Dendritic cell treated with granulocyte-macrophage colony-stimulating factor and Interleukin-4, amounts not matched to agents 40 ng/mL and 50 ng/mL, for 4 days (primary cell): ENCODE data around the gene OGFR.
A peak's percentile ranks its signal among the peaks of the same experiment; 100 is the strongest.

Source experiments
- H3K27ac Mint-ChIP-seq: one replicate; pipeline ENCODE4 v1.8.0; 2022; ENCODE audit warnings: mild to moderate bottlenecking, mixed read lengths
- H3K27me3 Mint-ChIP-seq: one replicate; pipeline ENCODE4 v1.8.0; 2022; ENCODE audit warnings: mild to moderate bottlenecking, mixed read lengths
- H3K36me3 Mint-ChIP-seq: one replicate; pipeline ENCODE4 v1.8.0; 2022; ENCODE audit warnings: low read depth, mixed read lengths
- H3K4me1 Mint-ChIP-seq: one replicate; pipeline ENCODE4 v1.8.0; 2022; ENCODE audit warnings: low read depth, mixed read lengths
- H3K4me3 Mint-ChIP-seq: one replicate; pipeline ENCODE4 v1.8.0; 2022; ENCODE audit warnings: mild to moderate bottlenecking, moderate library complexity, mixed read lengths
- H3K9me3 Mint-ChIP-seq: one replicate; pipeline ENCODE4 v1.8.0; 2022; ENCODE audit warnings: mixed read lengths
- intact Hi-C: fragments of 100-400 bp; cut with micrococcal nuclease; formaldehyde crosslinking; loops from one replicate; pipeline ENCODE4 v1.15.0; 2022

The OGFR gene

DNA sequence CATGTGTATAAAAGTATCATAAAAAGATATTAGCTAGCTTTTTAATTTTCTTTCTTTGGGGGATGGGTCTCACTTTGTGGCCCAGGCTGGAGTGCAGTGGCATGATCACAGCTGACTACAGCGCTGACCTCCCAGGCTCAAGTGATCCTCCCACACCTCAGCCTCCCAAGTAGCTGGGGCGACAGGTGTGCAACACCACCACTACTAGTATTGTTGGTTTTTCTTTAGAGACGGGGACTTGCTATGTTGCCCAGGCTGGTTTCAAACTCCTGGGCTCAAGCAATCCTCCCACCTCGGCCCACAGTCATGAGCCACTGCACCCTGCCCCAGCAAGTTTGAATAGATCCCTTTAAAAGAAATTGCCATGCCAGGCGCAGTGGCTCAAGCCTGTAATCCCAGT lies 50.5 kb downstream of the OGFR start:
- Mint-ChIP-seq H3K36me3 (peaks cover 48% of the 10 kb centered on the region), H3K4me3 (no peak overlapping the region), H3K27me3 (peaks cover 6% of the 10 kb centered on the region), H3K4me1 (peaks cover 10% of the 10 kb centered on the region), H3K27ac (no peak overlapping the region), H3K9me3 (no peaks in the 10 kb centered on the region)
- intact Hi-C loops, result no loop called here

DNA sequence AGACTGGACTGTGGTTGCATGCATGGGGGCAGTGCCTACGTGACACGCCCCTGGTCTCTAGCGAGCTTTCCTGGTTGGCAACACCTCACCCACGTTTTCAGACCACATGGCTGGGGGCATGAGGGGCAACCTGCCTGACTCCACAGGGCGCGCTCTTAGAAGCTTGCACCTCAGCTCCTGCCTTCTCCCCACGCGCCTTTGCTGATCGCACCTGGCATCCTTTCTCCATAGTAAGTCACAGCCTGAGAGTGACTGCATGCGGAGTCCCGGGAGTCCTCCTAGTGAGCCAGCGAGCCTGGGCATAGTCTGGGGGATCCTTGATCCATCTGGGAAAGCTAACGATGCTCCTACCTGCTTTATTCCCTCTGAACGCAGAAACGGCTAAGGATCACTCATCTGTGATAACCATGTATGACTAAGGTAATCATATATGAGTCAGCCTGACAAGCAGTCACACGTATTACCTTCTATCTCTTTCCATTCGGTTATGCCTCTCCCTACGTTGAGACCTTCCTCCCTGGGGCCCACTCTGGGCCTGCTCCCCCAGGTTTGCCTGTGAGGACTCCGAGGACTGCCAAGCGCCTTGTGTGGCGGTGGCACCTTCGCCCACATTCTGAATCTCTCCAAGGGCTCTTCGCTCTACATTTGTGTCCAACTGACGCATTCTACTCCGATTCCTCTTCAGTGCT lies 52.4 kb downstream of the OGFR start:
- intact Hi-C loops, result no loop called here
- Mint-ChIP-seq H3K4me1 (peaks cover 16% of the 10 kb centered on the region), H3K36me3 (peaks cover 34% of the 10 kb centered on the region), H3K4me3 (no peak overlapping the region), H3K27me3 (peaks cover 13% of the 10 kb centered on the region), H3K27ac (no peak overlapping the region), H3K9me3 (no peaks in the 10 kb centered on the region)

DNA sequence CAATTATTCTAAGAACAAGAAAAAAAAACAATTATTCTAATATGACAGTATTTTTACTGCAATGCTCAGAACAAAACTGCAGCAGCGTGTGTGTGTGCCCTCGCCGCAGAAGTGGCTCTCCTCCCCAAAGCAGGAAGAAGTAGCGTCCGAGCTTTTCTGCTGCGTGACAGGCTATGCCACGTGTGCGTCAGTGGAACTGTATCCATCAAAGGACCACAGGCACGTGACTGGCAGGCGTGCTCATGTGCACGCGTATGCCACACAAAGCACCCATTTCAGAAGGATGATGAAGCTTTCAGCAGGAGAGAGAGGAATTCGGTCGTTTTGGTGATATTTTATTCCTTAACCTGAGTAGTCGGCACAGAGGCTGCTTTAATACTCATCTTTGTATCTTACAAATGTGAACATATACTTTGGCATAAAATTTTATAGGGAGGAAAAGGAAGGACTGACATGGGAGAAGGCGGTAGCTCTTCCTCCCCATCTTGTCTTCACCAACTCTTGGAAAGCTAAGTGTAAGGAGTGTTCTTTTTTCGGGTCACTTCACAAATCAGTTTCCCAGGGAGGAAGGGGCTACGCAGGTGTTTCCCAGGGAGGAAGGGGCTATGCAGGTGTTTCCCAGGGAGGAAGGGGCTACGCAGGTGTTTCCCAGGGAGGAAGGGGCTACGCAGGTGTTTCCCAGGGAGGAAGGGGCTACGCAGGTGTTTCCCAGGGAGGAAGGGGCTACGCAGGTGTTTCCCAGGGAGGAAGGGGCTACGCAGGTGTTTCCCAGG lies 53.6 kb downstream of the OGFR start:
- Mint-ChIP-seq H3K9me3 (no peaks in the 10 kb centered on the region), H3K4me1 (peaks cover 16% of the 10 kb centered on the region), H3K27ac (no peak overlapping the region), H3K27me3 (peaks cover 14% of the 10 kb centered on the region), H3K4me3 (no peak overlapping the region), H3K36me3 (peaks cover 22% of the 10 kb centered on the region)
- intact Hi-C loops, result no loop called here

- Mint-ChIP-seq H3K4me1 (peaks cover 16% of the 10 kb centered on the region), H3K27ac (no peak overlapping the region), H3K36me3 (peaks cover 10% of the 10 kb centered on the region), H3K27me3 (peaks cover 16% of the 10 kb centered on the region), H3K4me3 (no peak overlapping the region), H3K9me3 (no peaks in the 10 kb centered on the region)
- intact Hi-C loops, result loop anchor here (5.0 kb wide), 1 partner anchor 93 kb away; the partner anchor contains the start of gene SLC17A9
Observed at GRCh38 chr20:62859721-62860120, 55.1 kb downstream of the OGFR start.

DNA sequence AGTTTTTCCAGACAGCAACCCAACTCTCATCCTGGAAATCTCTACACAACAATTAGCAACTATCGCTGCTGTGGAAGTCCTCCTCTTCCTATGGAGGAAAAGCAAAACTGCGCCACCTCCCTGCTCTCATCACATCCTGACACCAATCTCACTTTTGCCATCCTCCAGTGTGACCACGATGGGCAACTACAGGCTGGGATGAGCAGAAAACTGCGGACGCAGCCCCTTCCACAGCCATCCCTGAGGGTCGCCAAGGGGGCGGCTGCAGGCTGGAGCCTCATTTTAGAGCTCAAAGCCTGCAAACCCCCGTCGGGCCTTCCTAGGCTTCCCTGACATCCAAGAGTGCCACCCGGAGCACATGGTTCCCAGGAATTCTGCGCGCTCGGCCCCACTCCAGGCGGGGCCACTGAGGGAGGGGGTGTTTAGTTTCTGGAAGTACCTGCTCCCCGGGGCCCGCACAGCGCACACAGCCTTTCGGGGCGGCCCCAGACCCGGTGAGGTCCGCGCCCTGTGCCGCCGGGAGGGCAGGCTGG lies 55.8 kb downstream of the OGFR start:
- H3K4me3 Mint-ChIP-seq, result peak overlapping the region; percentile 22
- peaks cover 17% of the 10 kb centered on the region for H3K27me3 Mint-ChIP-seq
- intact Hi-C loops, result loop anchor here (5.0 kb wide), 1 partner anchor 92 kb away; the partner anchor contains the start of gene SLC17A9
- no peak overlapping the region for H3K27ac Mint-ChIP-seq
- peaks cover 16% of the 10 kb centered on the region for H3K4me1 Mint-ChIP-seq
- no peaks in the 10 kb centered on the region for H3K9me3 Mint-ChIP-seq
- H3K36me3 Mint-ChIP-seq, result peaks cover 10% of the 10 kb centered on the region

DNA sequence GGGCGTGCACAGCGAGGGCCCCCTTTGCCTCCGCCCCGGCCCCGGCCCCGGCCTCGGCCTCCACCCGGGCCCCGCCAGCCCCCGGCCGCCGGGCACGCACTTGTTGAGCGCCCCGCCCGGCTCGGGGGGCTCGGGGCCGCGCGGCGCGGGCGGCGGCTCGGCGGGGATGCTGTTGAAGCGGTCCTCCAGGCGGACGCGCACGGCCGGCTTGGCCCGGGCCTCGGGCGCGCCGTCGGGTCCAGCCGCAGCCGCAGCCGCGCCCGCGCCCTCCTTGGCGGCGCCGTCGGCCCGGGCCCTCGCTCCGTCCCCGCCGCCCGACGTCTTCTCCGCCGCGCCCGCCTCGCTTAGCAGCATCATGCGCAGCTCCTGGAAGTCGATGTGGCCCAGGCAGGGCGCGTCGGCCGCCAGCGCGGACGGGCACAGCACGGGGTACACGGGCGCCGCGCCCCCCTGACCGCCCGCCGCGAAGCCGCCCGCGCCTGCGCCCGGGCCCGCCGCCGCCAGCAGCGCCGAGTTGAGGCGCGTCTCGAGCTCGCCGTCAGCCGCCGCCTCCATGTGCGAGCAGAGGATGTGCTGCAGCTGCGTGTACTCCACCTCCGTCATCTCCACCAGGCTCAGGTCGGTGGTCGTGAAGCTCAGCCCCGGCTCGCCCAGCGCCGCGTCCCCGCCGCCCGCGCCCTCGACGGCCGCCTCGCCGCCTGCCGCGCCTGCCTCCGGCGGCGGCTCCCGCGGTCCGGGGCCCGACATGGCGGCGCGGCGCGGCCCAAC lies 56.5 kb downstream of the OGFR start:
- Mint-ChIP-seq H3K4me3 (peak overlapping the region; percentile 56), H3K27ac (no peak overlapping the region), H3K27me3 (peaks cover 22% of the 10 kb centered on the region), H3K4me1 (peaks cover 16% of the 10 kb centered on the region), H3K36me3 (peaks cover 10% of the 10 kb centered on the region), H3K9me3 (no peaks in the 10 kb centered on the region)
- intact Hi-C loops, result loop anchor here (5.0 kb wide), 1 partner anchor 91 kb away; the partner anchor contains the start of gene SLC17A9

DNA sequence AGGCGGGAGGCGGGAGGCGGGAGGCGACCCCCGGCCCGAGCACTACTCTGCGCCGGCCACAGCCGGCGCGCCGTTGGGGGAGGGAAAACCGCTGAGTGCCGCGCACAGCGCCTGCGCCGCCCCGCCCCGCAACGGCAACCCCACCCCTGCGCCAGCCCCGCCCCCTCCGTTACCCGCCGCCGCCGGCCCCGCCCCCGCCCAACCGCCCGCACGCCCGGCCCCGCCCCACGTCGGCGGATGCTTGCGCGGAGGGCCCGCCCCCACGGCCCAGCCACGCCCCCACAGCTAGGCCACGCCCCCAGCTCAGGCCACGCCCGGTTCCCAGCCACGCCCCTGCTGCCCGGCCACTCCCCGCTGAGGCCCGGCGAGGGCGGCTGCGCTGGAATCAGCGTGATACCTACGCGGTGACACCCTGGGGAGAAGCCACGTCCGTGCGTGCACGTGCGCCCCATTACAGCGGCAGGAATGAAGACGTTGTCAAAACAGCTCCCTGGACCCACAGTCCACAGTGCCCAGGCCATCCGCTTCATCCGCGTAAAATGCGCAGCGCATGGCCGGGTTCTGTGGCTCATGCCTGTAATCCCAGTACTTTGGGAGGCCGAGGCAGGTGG lies 57.2 kb downstream of the OGFR start, which contains the start of gene TCFL5:
Gene TCFL5 (minus strand): TSS at position 97 of the 611 bp plus-strand sequence. CDS start 152 bp downstream, outside the sequence.
- intact Hi-C loops, result loop anchor here (5.0 kb wide), 1 partner anchor 90 kb away; the partner anchor contains the start of gene SLC17A9
- H3K9me3 Mint-ChIP-seq, result no peaks in the 10 kb centered on the region
- peaks cover 22% of the 10 kb centered on the region for H3K27me3 Mint-ChIP-seq
- H3K4me3 Mint-ChIP-seq, result peak within 1 kb of the TSS; percentile 56
- H3K27ac Mint-ChIP-seq, result peak within 1 kb of the TSS; percentile 70
- peaks cover 8% of the 10 kb centered on the region for H3K36me3 Mint-ChIP-seq
- peaks cover 16% of the 10 kb centered on the region for H3K4me1 Mint-ChIP-seq
